ENCODE measurements around the gene VPS41. TPM values are rescaled to one million over a fixed set of nuclear protein-coding genes. Genes with fewer than 3 reads are reported as not detected.

The VPS41 gene
- total RNA-seq (ENCODE audit: unreplicated experiment), result 108 TPM
- long read RNA-seq, full-length matches to known transcripts, result 8 of 16 reads
- long read RNA-seq, partial matches to known transcripts, result 5 of 16 reads
- long read RNA-seq, other reads (novel, unspliced or antisense), result 3 of 16 reads

GRCh38 chr7:38908759-38909335 is at the start of gene VPS41:
VPS41 (minus strand) TSS chr7:38909191; CDS start chr7:38909174, 17 bp downstream.
- H3K27me3 Mint-ChIP-seq (ENCODE audit: unreplicated experiment), result no peaks in the 10 kb centered on the region
- H3K36me3 Mint-ChIP-seq (ENCODE audit: unreplicated experiment), result no peaks in the 10 kb centered on the region
- no peaks in the 10 kb centered on the region for H3K9me3 Mint-ChIP-seq (ENCODE audit: unreplicated experiment)
- H3K4me1 Mint-ChIP-seq (ENCODE audit: low read depth, unreplicated experiment), result peaks cover 9% of the 10 kb centered on the region
- TF ChIP-seq CTCF (IDR thresholded peaks at IDR 0.05; ENCODE audit: partially characterized antibody, unreplicated experiment), result no peak
- peak within 1 kb of the TSS; percentile 99 for H3K4me3 Mint-ChIP-seq (ENCODE audit: unreplicated experiment)
- peak; percentile 66 for DNase-seq
- no peak within 1 kb of the TSS for H3K27ac Mint-ChIP-seq (ENCODE audit: unreplicated experiment)

- peaks cover 4% of the 10 kb centered on the region for H3K4me1 Mint-ChIP-seq (ENCODE audit: low read depth, unreplicated experiment)
- H3K4me3 Mint-ChIP-seq (ENCODE audit: unreplicated experiment), result no peak overlapping the region
- H3K36me3 Mint-ChIP-seq (ENCODE audit: unreplicated experiment), result no peaks in the 10 kb centered on the region
- H3K27me3 Mint-ChIP-seq (ENCODE audit: unreplicated experiment), result no peaks in the 10 kb centered on the region
- no peak for DNase-seq
- no peak overlapping the region for H3K27ac Mint-ChIP-seq (ENCODE audit: unreplicated experiment)
- no peaks in the 10 kb centered on the region for H3K9me3 Mint-ChIP-seq (ENCODE audit: unreplicated experiment)
- no peak for TF ChIP-seq CTCF (IDR thresholded peaks at IDR 0.05; ENCODE audit: partially characterized antibody, unreplicated experiment)
Observed at GRCh38 chr7:38955892-38956291, 46.9 kb upstream of the VPS41 start.

DNA sequence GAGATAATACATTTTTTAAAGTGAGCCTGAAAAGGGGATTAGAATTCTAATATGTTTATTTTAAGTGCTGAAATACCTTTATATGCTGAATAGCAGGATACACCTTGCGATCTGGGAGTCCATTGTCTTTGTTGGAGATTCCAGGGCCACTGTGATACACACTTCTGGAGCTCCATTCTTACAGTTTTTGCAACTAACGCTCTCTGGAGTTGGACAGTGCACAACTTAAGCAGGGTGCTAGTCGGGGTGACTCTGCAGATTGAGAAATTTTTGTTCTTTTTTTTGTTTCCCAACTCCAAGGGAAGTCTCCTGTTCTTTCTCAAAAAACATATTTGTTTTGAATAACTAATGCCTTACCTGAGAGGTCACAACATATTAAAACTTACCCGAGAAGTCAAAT is 45.0 kb upstream of the VPS41 start:
- Mint-ChIP-seq H3K27me3 (ENCODE audit: unreplicated experiment) (no peaks in the 10 kb centered on the region), H3K4me1 (ENCODE audit: low read depth, unreplicated experiment) (peaks cover 4% of the 10 kb centered on the region), H3K27ac (ENCODE audit: unreplicated experiment) (no peak overlapping the region), H3K4me3 (ENCODE audit: unreplicated experiment) (no peak overlapping the region), H3K36me3 (ENCODE audit: unreplicated experiment) (no peaks in the 10 kb centered on the region), H3K9me3 (ENCODE audit: unreplicated experiment) (no peaks in the 10 kb centered on the region)
- TF ChIP-seq CTCF (IDR thresholded peaks at IDR 0.05; ENCODE audit: partially characterized antibody, unreplicated experiment), result no peak
- DNase-seq, result no peak

- Mint-ChIP-seq H3K36me3 (ENCODE audit: unreplicated experiment) (no peaks in the 10 kb centered on the region), H3K27me3 (ENCODE audit: unreplicated experiment) (no peaks in the 10 kb centered on the region), H3K27ac (ENCODE audit: unreplicated experiment) (no peak overlapping the region), H3K4me1 (ENCODE audit: low read depth, unreplicated experiment) (peaks cover under 1% of the 10 kb centered on the region), H3K9me3 (ENCODE audit: unreplicated experiment) (no peaks in the 10 kb centered on the region), H3K4me3 (ENCODE audit: unreplicated experiment) (no peak overlapping the region)
- TF ChIP-seq CTCF (IDR thresholded peaks at IDR 0.05; ENCODE audit: partially characterized antibody, unreplicated experiment), result no peak
- no peak for DNase-seq
Observed at GRCh38 chr7:38953227-38953626, 44.2 kb upstream of the VPS41 start.

DNA sequence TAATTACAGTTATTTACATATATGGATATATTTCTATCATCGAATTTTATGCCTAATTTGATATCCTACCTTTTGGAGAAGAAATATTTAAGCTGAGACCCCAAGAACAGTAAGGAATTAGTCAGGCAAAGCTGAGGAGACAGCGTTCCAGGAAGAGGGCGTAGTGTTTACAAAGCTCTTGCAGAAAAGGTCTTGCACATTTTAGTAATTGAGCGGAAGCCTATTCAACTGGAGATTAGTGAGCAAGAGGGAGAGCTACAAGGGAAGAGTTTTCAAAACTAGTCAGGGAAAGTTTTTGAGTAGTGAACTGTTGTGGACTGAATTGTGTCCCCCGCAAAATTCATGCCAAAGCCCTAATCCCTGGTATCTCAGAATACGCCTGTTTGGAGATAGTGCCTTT is 42.2 kb upstream of the VPS41 start:
- no peak overlapping the region for H3K4me3 Mint-ChIP-seq (ENCODE audit: unreplicated experiment)
- H3K36me3 Mint-ChIP-seq (ENCODE audit: unreplicated experiment), result peaks cover 7% of the 10 kb centered on the region
- TF ChIP-seq CTCF (IDR thresholded peaks at IDR 0.05; ENCODE audit: partially characterized antibody, unreplicated experiment), result no peak
- H3K9me3 Mint-ChIP-seq (ENCODE audit: unreplicated experiment), result peaks cover 2% of the 10 kb centered on the region
- H3K27ac Mint-ChIP-seq (ENCODE audit: unreplicated experiment), result no peak overlapping the region
- no peaks in the 10 kb centered on the region for H3K27me3 Mint-ChIP-seq (ENCODE audit: unreplicated experiment)
- DNase-seq, result no peak
- H3K4me1 Mint-ChIP-seq (ENCODE audit: low read depth, unreplicated experiment), result no peaks in the 10 kb centered on the region
